Lung (tissue), 12 donors: ENCODE results near the gene CADM3. TPM values are rescaled to one million over a fixed set of nuclear protein-coding genes. Genes with fewer than 3 reads are reported as not detected.

Source experiments
- ATAC-seq: fragments of 200-7000 bp; cut with Tn5 transposase; one replicate; pipeline ENCODE4 v1.9.1; 2020; ENCODE audit warnings: moderate number of reproducible peaks; ENCODE audit not compliant: insufficient read depth, low FRiP score
- DNase-seq, 3 donors: peaks; one replicate each; pipeline ENCODE4 v3.0.0-alpha.2; 2013 to 2017
- H3K27ac ChIP-seq, 2 donors: one replicate each; pipeline ENCODE4 v1.5.1; 2013; ENCODE audit warnings: mild to moderate bottlenecking in 2 of 2, moderate library complexity in 2 of 2, control low read depth in 1 of 2, inconsistent platforms in 1 of 2, low read depth in 1 of 2, low read length in 1 of 2
- H3K27me3 ChIP-seq, 3 donors: one replicate each; pipeline ENCODE4 v1.5.1; 2013; ENCODE audit warnings: low read length in 2 of 3; ENCODE audit not compliant: control insufficient read depth in 3 of 3, insufficient read depth in 3 of 3
- H3K36me3 ChIP-seq, 4 donors: one replicate each; pipeline ENCODE4 v1.5.1; 2013; ENCODE audit warnings: low read length in 4 of 4, mild to moderate bottlenecking in 1 of 4, moderate library complexity in 1 of 4; ENCODE audit not compliant: control insufficient read depth in 4 of 4, insufficient read depth in 4 of 4
- H3K4me1 ChIP-seq, 5 donors: one replicate each; pipeline ENCODE4 v1.5.1; 2013; ENCODE audit warnings: low read length in 5 of 5, mild to moderate bottlenecking in 2 of 5, moderate library complexity in 1 of 5; ENCODE audit not compliant: control insufficient read depth in 5 of 5, insufficient read depth in 5 of 5
- H3K4me3 ChIP-seq: one replicate; pipeline ENCODE4 v1.5.1; 2013; ENCODE audit warnings: mild to moderate bottlenecking, control low read depth, moderate library complexity
- H3K9ac ChIP-seq, 2 donors: one replicate each; pipeline ENCODE4 v1.5.1; 2013; ENCODE audit warnings: low read length in 2 of 2, control low read depth in 1 of 2; ENCODE audit not compliant: insufficient read depth in 1 of 2
- H3K9me3 ChIP-seq, 4 donors: one replicate each; pipeline ENCODE4 v1.5.1; 2013; ENCODE audit warnings: low read length in 3 of 4, mild to moderate bottlenecking in 1 of 4, moderate library complexity in 1 of 4; ENCODE audit not compliant: control insufficient read depth in 4 of 4, insufficient read depth in 3 of 4
- CTCF ChIP-seq: IDR thresholded peaks from 2 replicates; pipeline ENCODE4 v1.5.1; 2012; ENCODE audit warnings: mild to moderate bottlenecking; ENCODE audit errors: control extremely low read depth, extremely low read depth
- WGBS, 2 donors: extraction: QIAGEN DNeasy Blood & Tissue Kit; methylation state at CpG; one replicate each; pipeline ENCODE4 v1.1.7; 2013; 5-methylcytosine and 5-hydroxymethylcytosine counted together
- polyA plus RNA-seq, 2 donors: library from polyadenylated mRNA; stranded (reverse); fragments of 200-250 nt; gene quantifications; one replicate each; pipeline ENCODE4 v1.2.1, GENCODE V29; 2013
- total RNA-seq, 2 donors: library from RNA; depleted of rRNA in 1 of 2; stranded (reverse); fragments of >200 nt in 1 of 2; gene quantifications; one replicate each; pipeline ENCODE4 v1.2.1, GENCODE V29; 2014 to 2021
- donor health status: control.
- donor health status: control.
- donor health status: Bipolar disorder and iron deficiency.
- donor health status: healthy.
- donor health status: DM: yes; HTN: yes; CAD: no.

CADM3 gene
- total and polyA plus RNA-seq, 4 donors, result 0.89 to 3.7 (median 2.5) TPM

- ATAC-seq (no peak), DNase-seq (no peak)
- WGBS, 2 donors, result 30 to 44% methylated on average over 2 of the region's 2 CpGs
- H3K27me3 ChIP-seq, result peaks cover 0 to 10% (median 5%) of the 10 kb centered on the region in 3 donors
- no peak overlapping the region for H3K4me3 ChIP-seq
- H3K9me3 ChIP-seq, result peaks cover 0 to 1% (median 0%) of the 10 kb centered on the region in 4 donors
- no peak overlapping the region for H3K27ac ChIP-seq
- no peak for TF ChIP-seq CTCF
- H3K36me3 ChIP-seq, result no peaks in the 10 kb centered on the region
- H3K4me1 ChIP-seq, result peaks cover 0 to 4% (median 0%) of the 10 kb centered on the region in 5 donors
- H3K9ac ChIP-seq, result no peak overlapping the region
Measured at GRCh38 chr1:159142391-159142663, 29.1 kb upstream of the CADM3 start.

GRCh38 chr1:159142726-159143510 lies 28.5 kb upstream of the CADM3 start:
- Histone ChIP-seq H3K36me3 (no peaks in the 10 kb centered on the region), H3K9me3 (peaks cover 0 to 1% (median 0%) of the 10 kb centered on the region in 4 donors), H3K27ac (no peak overlapping the region), H3K9ac (no peak overlapping the region), H3K27me3 (peaks cover 0 to 10% (median 5%) of the 10 kb centered on the region in 3 donors), H3K4me1 (peaks cover 0 to 4% (median 0%) of the 10 kb centered on the region in 5 donors), H3K4me3 (no peak overlapping the region)
- 59 to 63% methylated on average over 5 of the region's 5 CpGs for WGBS, 2 donors
- no peak for TF ChIP-seq CTCF
- ATAC-seq (no peak), DNase-seq (no peak)

GRCh38 chr1:159144571-159144970 lies 26.8 kb upstream of the CADM3 start:
- no peak for DNase-seq
- no peak for ATAC-seq
- Histone ChIP-seq H3K27me3 (peaks cover 0 to 10% (median 5%) of the 10 kb centered on the region in 3 donors), H3K36me3 (no peaks in the 10 kb centered on the region), H3K4me3 (no peak overlapping the region), H3K9ac (no peak overlapping the region), H3K9me3 (no peaks in the 10 kb centered on the region), H3K4me1 (peaks cover 0 to 4% (median 0%) of the 10 kb centered on the region in 5 donors), H3K27ac (no peak overlapping the region)
- whole genome bisulfite sequencing, 2 donors, result 92 to 98% methylated on average over 3 of the region's 3 CpGs
- TF ChIP-seq CTCF, result no peak
